ENCODE data around the gene MCM6. TPM values are rescaled to one million over a fixed set of nuclear protein-coding genes. Genes with fewer than 3 reads are reported as not detected.

Gene MCM6
- total RNA-seq, 2 experiments from 2014 or later: 31.5 to 34.4 TPM

GRCh38 chr2:135845997-135846396 lies 30.2 kb downstream of the MCM6 start:
- peaks cover 94% of the 10 kb centered on the region for H3K36me3 Mint-ChIP-seq (ENCODE audit: low read depth)
- POLR2A ChIA-PET: no interaction called here

GRCh38 chr2:135845257-135845656 lies 31.0 kb downstream of the MCM6 start:
- ChIA-PET POLR2A (no interaction called here), CTCF (no interaction called here)
- H3K36me3 Mint-ChIP-seq (ENCODE audit: low read depth): peaks cover 91% of the 10 kb centered on the region
- H3K4me1 Mint-ChIP-seq (ENCODE audit: low read depth): no peaks in the 10 kb centered on the region
- Histone ChIP-seq H3K36me3 (ENCODE audit: insufficient read depth, low read length) (peaks cover 59% of the 10 kb centered on the region), H3K27me3 (ENCODE audit: control insufficient read depth in 1 of 2, insufficient read depth in 2 of 2, low read length in 2 of 2) (no peaks in the 10 kb centered on the region), H3K9me3 (ENCODE audit: control insufficient read depth in 1 of 2, insufficient read depth in 1 of 2, low read length in 2 of 2) (no peaks in the 10 kb centered on the region), H3K27ac (ENCODE audit: low read depth in 1 of 2, low read length in 2 of 2) (no peak overlapping the region), H3K4me1 (ENCODE audit: insufficient read depth, low read length) (no peaks in the 10 kb centered on the region), H3K4me3 (ENCODE audit: low read length) (no peak overlapping the region)
- no peaks in the 10 kb centered on the region for H3K9me3 Mint-ChIP-seq
- ATAC-seq (ENCODE audit: poor library complexity) (no peak), DNase-seq (no peak)
- intact Hi-C loops (cut with DNase I, micrococcal nuclease): no loop called here
- H3K27me3 Mint-ChIP-seq: no peaks in the 10 kb centered on the region
- no peak overlapping the region for H3K27ac Mint-ChIP-seq
- H3K4me3 Mint-ChIP-seq: no peak overlapping the region
- TF ChIP-seq CTCF (IDR thresholded peaks at IDR 0.05): no peak

More at GRCh38 chr2:135845997-135846396, 30.2 kb downstream of the MCM6 start:
- no peak for TF ChIP-seq CTCF (IDR thresholded peaks at IDR 0.05)
- H3K4me1 ChIP-seq (ENCODE audit: insufficient read depth, low read length): no peaks in the 10 kb centered on the region
- peaks cover 59% of the 10 kb centered on the region for H3K36me3 ChIP-seq (ENCODE audit: insufficient read depth, low read length)
- no peak for ATAC-seq (ENCODE audit: poor library complexity)
- intact Hi-C loops (cut with DNase I, micrococcal nuclease): no loop called here
- no peaks in the 10 kb centered on the region for H3K27me3 ChIP-seq (ENCODE audit: control insufficient read depth in 1 of 2, insufficient read depth in 2 of 2, low read length in 2 of 2)
- Mint-ChIP-seq H3K27ac (no peak overlapping the region), H3K9me3 (no peaks in the 10 kb centered on the region), H3K4me1 (ENCODE audit: low read depth) (no peaks in the 10 kb centered on the region), H3K27me3 (no peaks in the 10 kb centered on the region), H3K4me3 (no peak overlapping the region)
- CTCF ChIA-PET: no interaction called here
- no peak overlapping the region for H3K27ac ChIP-seq (ENCODE audit: low read depth in 1 of 2, low read length in 2 of 2)
- H3K9me3 ChIP-seq (ENCODE audit: control insufficient read depth in 1 of 2, insufficient read depth in 1 of 2, low read length in 2 of 2): no peaks in the 10 kb centered on the region
- no peak for DNase-seq
- no peak overlapping the region for H3K4me3 ChIP-seq (ENCODE audit: low read length)

GRCh38 chr2:135844301-135844895 lies 31.8 kb downstream of the MCM6 start:
- Histone ChIP-seq H3K9me3 (ENCODE audit: control insufficient read depth in 1 of 2, insufficient read depth in 1 of 2, low read length in 2 of 2) (no peaks in the 10 kb centered on the region), H3K4me3 (ENCODE audit: low read length) (no peak overlapping the region), H3K27me3 (ENCODE audit: control insufficient read depth in 1 of 2, insufficient read depth in 2 of 2, low read length in 2 of 2) (no peaks in the 10 kb centered on the region), H3K4me1 (ENCODE audit: insufficient read depth, low read length) (no peaks in the 10 kb centered on the region), H3K27ac (ENCODE audit: low read depth in 1 of 2, low read length in 2 of 2) (no peak overlapping the region), H3K36me3 (ENCODE audit: insufficient read depth, low read length) (peaks cover 52% of the 10 kb centered on the region)
- intact Hi-C loops (cut with DNase I, micrococcal nuclease): no loop called here
- ChIA-PET POLR2A (no interaction called here), CTCF (no interaction called here)
- Mint-ChIP-seq H3K27ac (no peak overlapping the region), H3K4me3 (no peak overlapping the region), H3K36me3 (ENCODE audit: low read depth) (peaks cover 90% of the 10 kb centered on the region), H3K9me3 (no peaks in the 10 kb centered on the region), H3K4me1 (ENCODE audit: low read depth) (no peaks in the 10 kb centered on the region), H3K27me3 (no peaks in the 10 kb centered on the region)
- no peak for ATAC-seq (ENCODE audit: poor library complexity)
- no peak for TF ChIP-seq CTCF (IDR thresholded peaks at IDR 0.05)
- DNase-seq: no peak
